ENCODE data around the gene APPL2.

Gene APPL2

DNA sequence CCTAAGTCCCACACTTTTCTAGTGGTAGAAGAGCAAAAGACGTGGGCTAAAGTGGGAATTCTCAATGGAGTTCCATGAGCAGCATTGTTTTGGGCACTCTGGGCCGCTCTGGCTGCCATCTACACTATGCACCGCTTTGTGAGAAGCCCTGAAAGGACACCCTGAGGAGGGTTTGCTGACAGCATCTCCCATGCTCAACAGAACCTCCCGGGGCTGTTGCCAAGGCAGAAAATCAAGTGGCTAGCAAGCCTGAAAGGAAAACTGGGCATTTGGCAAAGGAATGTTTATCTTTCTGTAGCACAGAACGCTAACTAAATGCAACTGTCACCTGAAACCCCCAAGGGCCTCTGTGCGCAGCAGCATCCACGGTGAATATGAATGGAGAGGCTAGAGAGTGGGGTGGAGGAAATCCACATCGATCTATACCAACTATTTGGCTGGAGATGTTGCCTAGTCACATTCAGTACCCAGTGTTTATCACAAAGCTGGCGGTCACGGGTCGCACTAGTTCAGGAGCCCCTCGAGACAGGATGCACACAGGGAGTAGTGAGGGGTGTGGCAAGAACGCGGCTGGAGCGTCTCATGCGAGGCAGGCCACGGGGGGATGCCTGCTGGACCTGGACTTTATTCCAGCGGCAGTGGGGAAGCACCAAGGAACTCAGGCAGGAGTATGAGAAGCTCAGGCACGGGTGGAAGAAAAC is 14.2 kb downstream of the APPL2 start:
- no peak for DNase-seq

GRCh38 chr12:105220929-105221290 is 15.1 kb downstream of the APPL2 start:
- no peak for DNase-seq

- DNase-seq = no peak
Observed at GRCh38 chr12:105220150-105220928, 15.6 kb downstream of the APPL2 start.

- DNase-seq = no peak
Observed at GRCh38 chr12:105219261-105220028, 16.5 kb downstream of the APPL2 start.

DNA sequence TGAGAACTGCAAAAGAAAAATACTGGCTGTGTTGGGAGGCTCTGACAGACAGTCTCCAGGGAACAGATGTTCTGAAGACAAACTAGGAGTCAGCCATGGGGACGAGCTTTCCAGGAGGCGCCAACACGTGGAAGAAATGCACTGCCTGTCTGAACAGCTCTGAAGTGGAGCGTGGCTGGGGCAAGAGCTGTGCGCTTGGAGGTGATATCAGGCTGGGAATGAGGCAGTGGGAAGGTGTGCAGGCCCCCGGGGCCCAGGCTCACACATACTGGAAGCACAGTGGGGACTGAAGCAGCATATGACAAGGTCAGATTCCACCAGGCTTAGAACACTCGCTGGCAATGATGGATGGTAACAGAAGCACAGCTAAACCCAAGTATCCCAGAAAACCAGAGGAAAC is 17.5 kb downstream of the APPL2 start:
- no peak for DNase-seq

DNA sequence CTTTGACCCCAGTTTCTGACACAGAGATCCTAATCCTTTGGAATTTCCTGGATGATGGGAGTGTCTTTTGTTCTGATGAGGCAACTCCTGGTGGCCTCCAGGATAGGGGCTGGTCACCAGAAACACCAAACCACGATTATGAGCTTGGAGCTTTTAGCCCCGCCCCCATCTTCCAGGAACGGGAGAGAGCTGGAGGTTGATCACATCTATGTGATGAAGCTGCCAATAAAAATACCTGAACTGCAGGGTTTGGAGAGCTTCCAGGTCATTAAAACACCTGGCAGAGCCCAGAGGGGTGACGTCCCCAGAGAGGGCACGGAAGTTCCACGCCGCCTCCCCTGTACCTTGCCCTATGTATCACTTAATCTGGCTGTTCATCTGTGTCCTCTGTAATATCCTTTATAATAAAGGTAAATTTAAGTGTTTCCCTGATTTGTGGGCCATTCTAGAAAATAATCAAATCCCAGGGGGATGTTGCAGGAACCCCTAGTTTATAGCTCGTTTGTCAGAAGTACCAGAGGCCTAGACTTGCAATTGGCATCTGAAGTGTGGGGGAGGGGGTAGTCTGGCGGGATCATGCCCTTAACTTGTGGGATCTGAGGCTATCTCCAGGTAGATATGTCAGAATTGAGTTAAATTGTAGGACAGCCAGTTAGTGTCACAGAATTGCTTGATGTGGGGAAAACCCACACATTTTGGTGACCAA is 21.2 kb downstream of the APPL2 start:
- DNase-seq = peak; percentile 80

DNA sequence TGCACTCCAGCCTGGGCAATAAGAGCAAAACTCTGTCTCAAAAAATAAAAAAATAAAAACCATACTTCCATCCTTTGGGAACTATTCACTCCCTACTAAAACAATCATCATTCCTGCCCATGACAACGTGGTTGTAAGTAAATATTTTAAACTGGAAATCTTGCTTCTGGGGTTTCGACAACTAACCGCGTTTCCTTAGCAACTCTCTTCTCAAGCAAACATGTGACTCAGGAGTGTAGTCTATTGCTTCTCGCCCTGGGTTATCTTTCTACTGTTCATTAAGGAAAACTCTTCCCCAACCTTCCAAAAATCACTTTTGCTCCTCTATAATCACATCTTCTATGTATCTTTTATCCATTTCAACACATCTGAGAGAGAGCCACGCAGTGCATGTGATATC is 21.8 kb downstream of the APPL2 start:
- no peak for DNase-seq

- no peak for DNase-seq
Observed at GRCh38 chr12:105212438-105212837, 23.5 kb downstream of the APPL2 start.

GRCh38 chr12:105209091-105209490 is 26.9 kb downstream of the APPL2 start:
- DNase-seq = no peak

DNA sequence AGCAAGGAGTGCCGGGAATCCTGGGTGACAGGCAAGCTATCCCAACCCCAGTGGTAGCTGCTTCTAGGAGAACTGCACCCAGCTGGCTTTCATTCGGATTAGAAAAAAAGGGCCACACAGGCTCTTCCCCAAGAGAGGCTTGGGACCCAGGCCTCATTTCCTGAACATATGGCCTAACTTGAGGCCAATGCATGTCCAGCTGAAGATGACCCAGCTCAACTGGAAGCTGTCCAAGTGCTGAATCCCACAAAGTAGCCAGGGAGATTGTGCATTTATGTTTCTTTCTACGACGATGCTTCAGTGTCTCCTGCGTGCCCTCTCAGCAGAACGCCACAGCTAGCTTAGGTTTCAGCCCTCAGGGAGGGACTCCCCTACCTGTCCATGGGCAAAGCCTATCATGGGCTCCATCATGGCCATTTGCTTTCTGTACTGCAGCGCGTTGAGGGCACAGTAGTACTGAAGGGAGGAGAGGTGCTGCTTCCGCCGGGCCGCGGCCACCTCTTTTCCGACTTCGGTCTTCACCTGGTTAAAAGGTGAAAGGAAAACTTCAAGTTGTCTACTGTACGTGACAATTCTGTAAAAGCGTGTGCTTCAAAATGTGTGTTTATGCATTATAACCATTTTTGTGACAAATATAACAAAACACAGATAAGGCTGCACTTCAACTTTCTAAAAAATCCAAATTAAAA is 29.1 kb downstream of the APPL2 start:
- DNase-seq = no peak

DNA sequence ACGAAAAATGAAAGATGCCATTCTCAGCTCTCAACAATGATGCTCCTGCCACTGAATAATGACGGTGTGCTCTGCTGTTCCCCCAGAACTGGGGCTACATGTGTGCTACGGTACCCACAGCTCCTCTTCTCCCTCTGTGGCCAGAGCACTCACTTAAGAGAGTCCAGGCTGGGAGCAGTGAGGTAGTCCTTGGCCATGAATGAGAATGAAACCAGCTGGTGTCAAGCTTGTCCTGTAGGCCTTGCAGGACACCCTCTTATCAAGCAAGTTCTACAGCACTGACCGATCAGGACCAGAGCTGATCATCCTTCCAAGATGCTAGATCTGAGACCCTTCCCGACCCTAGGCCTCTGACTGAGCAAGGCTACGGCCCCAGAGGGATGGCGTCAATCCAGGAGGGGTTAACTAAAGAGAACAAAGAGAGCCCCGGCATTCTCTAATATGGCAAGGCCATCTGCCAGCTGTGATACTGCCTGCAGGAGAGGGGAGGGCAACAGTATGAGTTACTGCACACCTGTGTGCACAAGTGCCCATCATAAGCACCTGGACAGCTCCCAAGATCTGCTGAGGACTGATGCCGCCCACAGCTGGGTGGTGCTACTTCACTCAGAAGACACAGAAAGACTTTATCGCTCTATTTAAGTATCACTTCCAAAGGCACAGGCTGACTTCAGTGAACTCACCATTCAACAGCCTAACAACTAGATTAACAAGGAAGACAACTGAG is 30.5 kb downstream of the APPL2 start:
- peak; percentile 93 for DNase-seq

DNA sequence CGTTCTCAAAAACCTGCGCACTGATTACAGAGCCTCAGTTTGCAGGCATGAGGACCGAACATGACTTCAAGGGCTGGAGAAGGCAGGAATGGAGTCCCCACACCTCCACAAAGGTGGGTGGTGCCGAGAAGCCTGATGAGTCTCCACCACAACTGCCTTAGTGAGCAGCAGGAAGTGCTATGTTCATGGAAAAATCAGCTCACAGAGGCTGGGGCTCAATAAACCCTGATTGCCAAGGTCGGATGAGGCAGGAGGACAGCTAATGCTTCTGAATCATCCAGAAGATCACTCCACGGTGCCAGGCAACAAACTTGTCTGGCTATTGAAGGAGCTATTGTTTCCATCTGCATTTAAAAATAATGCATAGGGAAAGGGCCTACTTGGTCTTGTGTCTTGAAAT is 31.1 kb downstream of the APPL2 start:
- no peak for DNase-seq

DNA sequence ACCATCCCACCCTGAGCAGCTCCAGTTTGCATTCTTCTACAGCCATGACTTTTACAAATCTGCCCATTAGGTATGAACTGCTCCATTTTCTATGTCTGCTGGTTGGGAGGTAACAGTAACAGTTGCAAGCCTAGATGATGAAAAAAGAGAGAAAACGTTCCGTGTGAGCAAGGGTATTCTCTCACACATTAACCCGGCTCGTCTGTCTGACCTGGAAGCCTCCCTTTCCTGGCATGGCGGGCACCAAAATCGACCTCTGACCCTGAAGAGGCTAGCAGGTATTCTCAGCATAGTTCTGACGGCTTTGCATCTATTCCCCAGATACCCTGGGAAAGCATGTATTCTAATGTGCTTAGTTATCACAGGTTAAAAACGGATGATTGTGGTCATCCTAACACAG is 31.8 kb downstream of the APPL2 start:
- no peak for DNase-seq

- no peak for DNase-seq
Observed at GRCh38 chr12:105202202-105202601, 33.8 kb downstream of the APPL2 start.

GRCh38 chr12:105201299-105201698 is 34.7 kb downstream of the APPL2 start:
- no peak for DNase-seq

DNA sequence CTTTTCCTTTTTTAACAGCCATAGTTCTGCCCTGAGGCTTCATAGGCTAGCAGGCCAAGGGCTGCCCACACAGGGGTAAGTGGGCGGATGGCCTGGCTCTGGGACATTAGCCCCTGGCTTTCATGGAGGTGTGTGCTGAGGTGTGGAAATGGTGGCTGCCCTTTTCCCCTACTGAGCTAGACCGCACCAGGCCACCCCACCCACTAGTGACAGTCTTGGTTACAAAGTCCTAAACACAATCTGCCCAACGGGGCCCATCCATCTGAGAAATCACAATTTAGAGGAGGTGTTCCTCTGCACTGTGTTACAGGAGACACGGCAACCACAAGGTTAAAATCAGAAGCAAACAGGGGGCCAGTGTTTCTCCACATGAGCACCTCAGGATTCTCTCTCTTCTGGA is 35.6 kb downstream of the APPL2 start:
- DNase-seq = no peak

DNA sequence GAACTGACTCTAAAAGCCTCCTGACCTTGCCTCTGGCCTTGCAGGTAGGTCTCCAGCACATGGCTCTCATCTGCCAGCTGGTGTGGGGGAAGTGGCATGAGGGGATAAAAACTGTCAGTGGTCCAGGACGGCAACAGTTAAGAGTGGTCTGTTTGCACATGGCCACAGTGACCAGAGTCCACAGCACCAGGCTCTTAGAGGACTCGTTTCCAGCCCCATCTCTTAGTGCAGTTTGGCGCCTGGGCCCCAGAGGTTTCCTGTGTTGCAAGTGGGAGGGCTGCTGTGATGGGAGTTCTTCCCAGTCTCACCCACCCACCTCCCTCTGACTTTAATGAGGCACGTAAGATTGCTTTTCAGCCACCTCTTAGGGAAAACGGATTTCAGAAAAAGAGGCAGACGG is 37.0 kb downstream of the APPL2 start:
- DNase-seq = no peak

DNA sequence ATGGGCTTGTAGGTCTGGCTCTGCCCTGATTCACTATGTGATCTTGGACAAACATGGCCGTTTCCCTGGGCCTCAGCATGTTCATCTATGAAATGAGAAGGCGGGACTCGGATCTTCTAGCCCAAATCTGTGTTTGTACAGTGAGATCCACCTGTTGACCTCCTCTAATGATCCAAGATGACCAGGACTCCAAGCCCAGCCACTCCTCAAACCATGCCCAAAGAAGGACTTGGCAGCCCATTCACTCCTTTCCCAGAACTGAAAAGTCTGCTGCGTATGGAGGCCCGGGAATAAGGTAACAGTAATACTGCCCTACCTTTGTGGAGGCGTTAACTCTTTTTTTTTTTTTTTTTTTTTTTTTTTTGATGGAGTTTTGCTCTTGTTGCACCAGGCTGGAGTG is 39.9 kb downstream of the APPL2 start:
- no peak for DNase-seq

- no peak for DNase-seq
Observed at GRCh38 chr12:105194947-105195346, 41.0 kb downstream of the APPL2 start.

DNA sequence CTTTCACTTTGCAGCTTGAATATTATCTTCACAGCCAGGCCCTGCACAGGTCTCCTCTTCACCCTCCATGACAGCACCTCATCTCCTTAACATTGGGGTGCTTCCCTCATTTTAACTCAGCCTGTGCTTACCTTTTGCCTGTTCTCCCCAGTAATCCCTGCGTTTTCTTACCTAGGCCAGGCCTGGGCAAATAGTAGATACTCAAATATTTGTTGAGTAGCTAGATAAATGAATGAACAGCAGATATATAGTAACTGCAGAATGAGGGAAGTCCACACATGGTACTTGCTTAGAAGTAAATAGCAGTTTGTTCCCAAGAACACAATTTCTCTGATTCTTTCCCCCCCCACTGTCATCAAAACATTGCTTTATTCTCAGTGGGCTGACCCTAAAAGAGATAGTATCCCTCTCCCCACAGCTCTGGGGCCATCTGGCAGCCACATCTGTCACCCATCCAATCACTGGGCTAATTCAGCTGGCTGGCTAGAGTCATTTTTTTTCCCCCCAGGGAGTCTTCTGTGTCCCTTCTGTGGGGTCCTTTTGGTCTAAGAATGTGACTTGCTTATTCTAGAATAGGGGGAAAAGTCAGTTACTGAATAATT is 43.2 kb downstream of the APPL2 start:
- DNase-seq = no peak

DNA sequence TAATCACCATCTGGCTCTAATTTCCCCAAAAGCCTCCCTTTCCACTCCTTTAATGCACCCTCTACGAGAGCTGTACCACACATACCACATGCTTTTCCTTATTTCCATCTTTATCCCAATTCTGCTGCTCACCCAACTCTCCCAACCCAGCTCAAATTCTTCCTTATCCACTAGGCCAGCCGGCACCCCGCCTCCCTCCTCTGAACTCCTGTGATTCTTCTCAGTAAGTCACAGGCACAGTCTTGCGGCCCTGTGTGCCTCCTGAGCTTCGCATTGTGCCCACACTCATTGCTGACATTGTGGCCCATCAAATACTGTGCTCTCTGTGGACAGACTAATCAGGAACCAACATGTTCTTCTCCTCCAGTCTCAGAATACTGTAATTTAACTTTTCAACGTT is 45.4 kb downstream of the APPL2 start:
- no peak for DNase-seq

DNA sequence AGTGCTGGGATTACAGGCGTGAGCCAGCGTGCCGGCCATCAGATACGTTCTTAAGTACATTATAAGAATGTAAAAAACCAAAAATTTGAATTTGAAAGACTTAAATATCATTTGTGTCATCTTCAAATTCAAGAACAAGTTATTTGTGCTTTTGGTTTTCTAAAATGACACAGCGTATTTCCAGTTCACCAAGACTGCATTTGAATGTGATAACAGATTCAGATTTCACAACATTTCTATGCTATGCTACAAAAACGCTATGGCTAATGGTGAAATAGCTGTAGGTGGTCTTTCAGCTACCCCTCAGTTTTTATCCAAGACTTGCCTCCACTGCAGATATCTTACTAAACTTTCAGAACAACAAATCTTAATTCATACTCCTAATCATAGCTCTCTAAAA is 46.7 kb downstream of the APPL2 start:
- DNase-seq = no peak
